ENCODE measurements around the gene PPIH.
"Not testable (repeated sequence)": the region's sequence is repeated elsewhere in the genome, so short reads cannot be mapped to it uniquely, and the experiment has no call there.

Gene PPIH

DNA sequence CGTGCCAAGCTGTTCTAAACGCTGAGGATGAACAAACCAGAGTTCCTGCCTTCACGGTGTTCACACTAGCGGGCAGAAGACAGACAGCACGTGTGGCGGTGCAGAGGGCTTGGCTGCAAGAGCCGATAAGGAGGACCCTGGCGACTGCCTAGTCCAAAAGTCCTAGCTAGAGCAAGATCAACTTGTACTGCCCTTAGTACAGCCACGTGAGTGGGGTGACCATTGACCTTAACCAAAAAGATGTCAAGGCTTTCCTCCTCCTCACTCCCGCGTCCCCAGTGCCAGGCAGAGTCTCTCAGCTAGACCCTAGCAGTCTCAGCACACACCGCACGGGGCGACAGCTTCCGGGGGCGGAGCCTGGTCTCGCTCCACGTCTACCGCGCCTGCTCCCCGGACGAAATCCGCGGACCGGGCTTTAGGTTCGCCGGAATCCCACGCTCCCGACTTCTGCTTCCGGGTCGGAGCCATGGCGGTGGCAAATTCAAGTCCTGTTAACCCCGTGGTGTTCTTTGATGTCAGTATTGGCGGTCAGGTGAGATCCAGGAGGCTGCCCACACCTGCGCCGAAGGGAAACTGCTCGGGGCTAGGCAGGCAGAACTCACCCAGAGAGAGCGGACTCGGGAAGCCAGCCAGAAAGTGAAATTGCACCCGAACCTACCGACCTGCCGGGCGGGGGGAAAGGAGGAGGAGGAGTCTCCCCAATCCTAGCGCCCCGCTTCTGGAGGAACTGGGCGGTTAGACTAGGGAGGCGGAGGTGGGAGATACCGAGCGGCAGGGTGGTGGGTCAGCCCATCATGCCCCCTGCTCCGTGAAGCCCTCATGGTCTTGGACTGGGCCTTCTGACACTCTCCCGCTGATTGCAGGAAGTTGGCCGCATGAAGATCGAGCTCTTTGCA lies at the start of gene PPIH:
Gene PPIH, plus strand, starts transcription at position 443 of the 896 bp plus-strand sequence. Its CDS starts 24 bp downstream, at position 467.
- peak; percentile 89 to 96 for DNase-seq

DNA sequence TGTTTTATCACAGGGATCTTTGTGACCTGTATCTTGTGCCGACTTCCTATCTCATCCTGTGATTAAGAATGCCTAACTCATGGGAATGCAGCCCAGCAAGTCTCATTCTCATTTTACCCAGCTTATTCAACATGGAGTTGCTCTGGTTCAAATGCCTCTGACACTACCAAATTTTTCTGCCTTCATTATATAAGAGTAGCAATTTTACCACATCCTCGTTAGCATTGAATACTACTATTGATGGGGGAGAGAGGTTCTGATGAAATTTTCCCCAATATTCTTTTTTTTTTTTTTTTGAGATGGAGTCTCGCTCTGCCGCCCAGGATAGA lies 44.5 kb upstream of the PPIH start:
- DNase-seq = no peak

DNA sequence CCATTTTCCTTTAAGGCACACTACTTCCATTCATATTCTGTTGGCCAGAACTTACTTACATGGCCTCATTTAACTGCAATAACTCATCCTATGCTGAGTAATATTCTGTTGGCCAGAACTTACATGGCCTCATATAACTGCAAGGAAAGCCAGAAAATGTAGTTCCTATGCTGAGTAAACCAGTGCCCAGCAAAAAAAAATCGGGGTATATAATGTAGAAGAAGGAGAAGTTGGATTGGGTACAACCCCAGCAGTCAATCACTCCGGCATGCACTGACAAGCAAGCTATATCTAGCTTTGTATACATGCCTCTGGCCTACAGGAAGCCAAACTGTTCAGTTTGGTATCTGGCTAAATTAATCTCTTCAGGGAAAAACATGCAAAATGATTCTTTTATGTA lies 39.4 kb upstream of the PPIH start:
- no peak for DNase-seq

DNA sequence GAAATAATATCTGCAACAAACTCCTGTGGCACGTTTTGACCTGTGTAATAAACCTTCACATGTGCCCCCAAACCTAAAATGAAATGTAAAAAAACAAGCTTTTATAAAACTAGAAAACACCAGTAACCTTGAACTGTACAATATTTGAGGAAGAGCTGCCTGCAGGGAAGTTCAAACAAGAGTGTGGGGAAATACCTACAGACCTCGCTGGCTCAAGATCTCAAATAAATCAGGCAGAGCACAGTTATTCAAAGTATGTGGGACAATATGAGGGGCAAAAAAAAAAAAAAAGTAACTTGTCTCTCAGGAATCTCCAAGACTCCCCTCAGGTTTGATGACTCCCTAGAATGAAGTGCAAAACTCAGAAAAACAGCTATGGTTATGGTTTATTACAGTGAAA lies 37.9 kb upstream of the PPIH start:
- no peak for DNase-seq

DNA sequence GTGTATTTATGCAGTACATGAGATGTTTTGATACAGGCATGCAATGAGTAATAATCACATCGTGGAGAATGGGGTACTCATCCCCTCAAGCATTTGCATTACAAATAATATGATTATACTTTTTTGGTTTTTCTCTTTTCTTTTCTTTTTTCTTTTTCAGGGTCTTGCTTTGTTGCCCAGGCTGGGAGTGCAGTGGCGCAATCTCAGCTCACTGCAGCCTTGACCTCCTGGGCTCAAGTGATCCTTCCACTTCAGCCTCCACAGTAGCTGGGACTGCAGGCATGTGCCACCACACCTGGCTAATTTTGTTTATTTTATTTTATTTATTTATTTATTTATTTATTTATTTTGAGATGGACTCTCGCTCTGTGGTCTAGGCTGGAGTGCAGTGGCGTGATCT lies 37.0 kb upstream of the PPIH start:
- DNase-seq = not testable (repeated sequence)

DNA sequence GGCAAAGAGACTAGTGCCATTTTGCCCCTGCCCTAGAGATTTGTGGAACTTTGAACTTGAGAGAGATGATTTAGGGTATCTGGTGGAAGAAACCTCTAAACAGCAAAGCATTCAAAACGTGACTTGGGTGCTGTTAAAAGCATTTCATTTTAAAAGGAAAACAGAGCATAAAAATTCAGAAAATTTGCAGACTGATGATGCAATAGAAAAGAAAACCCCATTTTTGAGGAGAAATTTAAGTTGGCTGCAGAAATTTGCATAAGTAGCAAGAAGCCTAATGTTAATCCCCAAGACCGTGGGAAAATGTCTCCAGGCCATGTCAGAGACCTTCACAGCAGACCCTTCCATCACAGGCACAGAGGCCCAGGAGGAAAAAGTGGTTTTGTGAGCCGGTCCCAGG lies 31.0 kb upstream of the PPIH start:
- DNase-seq = not testable (repeated sequence)

DNA sequence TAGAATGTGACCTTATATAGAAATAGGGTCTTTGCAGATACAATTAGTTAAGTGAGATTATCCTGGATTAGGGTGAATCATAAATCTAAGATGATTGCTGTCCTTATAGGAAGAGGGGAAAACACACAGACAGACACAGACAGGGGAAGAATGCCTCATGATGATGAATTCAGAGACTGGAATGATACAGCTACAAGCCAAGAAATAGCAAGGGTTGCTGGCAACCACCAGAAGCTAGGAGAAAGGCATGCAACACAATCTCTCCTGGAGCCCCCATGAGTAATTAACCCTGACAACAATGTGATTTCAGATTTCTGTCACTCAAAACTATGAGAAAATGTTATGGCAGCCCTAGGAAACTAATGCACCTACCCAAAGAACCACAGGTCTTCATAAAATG lies 19.1 kb upstream of the PPIH start:
- DNase-seq = no peak

DNA sequence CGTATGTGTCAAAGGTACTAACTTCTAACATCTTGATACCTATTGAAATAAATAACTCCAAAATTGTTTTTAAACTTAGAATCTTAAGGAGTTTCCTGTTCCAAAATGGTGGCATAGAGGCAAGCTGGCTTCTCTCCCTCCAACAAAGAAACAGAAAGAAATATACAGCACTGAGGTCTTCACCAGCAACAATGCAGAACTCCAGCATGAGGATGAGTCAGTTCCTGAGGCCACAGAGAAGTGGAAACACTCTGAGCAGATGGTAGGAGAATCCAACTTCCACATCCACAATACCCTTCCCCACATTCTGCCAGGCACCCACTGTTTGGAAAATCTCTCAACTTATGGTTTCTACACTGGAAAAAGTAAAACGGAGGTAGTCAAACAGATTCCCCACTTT lies 12.2 kb upstream of the PPIH start:
- no peak for DNase-seq

DNA sequence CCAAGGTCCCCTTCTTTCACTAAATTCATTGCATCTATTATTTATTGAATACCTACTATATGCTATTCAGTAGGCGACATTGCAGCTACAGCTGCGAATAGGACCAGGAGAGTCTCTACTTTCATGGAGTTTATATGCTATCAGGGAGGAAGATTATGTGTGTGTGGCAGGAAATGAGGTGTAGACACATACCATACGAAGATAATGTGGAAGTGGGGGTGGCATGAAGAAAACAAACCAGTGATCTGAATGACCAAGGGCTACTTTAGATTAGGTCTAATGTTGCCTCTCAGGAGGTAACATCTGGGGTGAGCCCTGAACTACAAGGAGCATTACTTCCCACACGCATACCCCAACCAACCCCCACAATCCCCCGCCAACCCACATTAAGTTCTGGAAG lies 1.0 kb upstream of the PPIH start:
- DNase-seq = peak in 1 of 2 experiments; percentile 19

DNA sequence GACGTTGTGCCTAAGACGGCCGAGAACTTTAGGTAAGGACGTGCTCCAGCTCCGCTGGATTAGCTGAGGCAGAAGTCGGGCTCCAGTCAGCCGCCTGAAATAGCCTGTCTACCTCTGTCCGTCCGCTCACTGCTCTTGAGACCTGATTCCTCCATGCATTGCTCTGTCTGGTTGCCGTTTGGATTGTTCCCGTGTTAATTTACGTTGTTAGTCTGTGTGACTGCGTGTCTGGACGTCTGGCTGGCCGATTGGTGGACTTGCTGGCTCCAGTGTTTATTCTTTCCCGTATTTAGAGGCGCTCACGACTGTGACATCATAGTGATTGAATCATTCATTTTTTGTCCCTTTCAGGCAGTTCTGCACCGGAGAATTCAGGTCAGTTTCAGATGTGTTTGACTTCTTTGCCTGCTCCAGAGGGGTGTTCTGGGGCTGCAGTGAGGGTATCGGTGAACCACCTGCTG lies 684 bp downstream of the PPIH start:
- DNase-seq = no peak

DNA sequence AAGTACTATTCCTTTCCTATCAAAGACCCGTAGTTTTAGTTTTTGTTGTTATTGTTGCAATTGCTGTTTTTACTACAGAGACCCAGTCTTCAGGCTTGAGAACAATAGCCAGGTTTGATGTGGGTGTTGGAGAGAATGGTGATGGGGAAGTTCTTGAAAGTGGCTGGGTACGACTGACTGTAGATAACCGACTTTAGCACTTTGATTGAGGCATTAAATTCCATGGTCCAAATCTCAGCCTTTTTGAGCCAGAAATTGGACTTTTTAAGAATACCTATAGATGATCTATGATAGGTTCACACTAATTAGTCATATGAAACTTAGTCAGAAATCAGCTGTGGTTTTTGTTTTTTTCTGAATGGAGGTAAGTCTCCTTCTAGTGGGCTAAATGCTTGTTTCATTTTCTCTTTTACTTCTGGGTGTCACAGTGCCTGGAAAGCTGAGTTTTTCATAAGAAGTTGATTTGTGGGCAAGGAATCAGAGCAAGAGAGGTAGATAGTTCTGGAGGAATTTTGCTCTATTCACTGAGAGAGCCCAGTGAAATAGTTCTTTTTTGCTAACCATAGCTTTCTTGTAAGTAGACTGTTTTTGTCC lies 2.8 kb downstream of the PPIH start:
- no peak for DNase-seq

DNA sequence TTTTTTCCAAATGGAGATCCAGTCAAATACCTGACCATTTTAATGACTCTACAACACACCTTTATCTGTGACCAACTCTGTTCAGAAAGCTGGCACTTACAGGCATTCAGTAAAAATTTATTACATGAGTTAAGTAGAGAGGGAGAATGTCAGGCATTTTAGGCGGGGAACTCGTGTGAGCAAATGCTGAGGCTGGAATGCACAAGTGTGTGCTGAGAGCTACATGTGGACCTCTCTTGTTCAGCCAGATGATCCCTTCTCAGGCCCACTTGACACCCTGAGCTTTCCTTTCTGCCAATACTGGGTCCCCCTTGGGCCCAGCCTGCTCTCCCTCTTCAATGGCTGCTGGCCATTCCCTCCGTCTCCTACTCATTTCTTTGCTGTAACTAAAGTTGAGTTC lies 11.7 kb downstream of the PPIH start:
- no peak for DNase-seq

DNA sequence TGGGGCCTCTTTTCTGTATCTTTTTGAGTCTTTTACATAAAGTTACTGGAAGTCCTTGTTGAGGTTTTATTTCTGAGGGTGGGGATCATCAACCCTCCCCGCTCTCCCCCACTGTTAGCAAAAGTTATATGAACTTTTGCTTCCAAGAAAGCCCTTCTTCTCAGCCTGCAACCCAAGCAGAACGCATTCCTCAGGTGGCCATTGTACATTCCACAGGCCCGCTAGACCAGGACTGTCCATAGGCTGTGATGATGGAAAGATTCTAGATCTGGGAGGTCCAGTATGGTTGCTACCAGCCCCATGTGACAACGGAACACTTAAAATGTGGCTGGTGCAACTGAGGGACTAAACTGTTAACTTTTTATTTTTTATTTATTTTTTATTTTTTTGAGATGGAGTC lies 12.2 kb downstream of the PPIH start:
- DNase-seq = no peak

DNA sequence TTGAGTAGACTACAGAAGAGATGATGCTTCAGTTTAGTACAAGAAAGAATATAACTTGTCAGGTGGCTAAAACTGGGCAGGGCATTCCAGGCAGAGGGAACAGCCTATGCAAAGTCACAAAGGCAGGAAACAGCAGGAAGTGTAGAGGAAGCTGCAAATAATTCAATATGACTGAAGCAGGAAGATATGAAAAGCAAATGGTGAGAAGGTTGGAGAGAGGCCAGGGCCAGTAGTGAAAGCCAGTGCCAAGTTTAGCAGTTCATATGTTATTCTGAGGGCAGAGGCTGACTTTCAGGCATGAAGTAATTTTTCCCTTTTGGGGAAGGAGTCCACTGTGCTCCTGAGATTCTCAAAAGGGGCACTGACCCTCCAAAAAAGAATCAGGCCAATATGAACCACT lies 16.0 kb downstream of the PPIH start:
- no peak for DNase-seq

DNA sequence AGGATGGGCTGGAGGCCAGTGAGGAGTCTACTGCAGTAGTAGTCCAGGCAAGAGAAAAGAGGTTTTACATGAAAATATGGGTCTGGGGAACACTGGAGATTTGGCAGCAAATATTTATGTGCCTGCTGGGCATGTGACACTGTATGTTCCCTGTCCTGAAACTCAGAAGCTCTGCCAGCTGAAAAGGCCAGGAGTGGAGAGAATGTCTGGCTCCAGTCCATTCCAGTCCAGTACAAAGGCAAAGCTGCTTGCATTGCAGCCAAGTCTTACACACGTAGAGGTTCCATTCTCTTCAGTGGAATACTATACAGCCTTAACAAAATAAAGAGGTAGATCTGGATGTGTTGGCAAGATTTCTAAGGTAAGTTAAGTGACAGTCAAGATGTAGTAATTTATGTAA lies 16.5 kb downstream of the PPIH start:
- no peak for DNase-seq

DNA sequence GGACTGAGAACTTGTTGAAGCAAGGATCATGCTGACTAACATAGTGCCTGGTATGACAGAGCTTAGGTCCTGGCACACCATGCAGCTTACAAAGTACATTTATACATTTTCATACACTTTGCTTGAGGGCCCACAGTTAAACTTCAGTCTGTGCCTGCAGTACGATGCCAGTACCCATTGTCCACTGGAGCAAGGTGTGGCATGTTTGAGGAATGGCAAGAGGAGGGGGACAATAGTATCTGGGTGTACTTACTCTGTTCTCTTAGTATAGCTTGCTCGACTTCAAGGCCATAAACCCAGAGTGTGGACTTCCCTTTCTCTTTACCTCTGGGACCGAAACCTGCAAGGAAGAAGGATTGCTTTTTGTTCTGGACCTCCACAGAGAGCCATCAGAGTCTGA lies 17.2 kb downstream of the PPIH start:
- DNase-seq = no peak

DNA sequence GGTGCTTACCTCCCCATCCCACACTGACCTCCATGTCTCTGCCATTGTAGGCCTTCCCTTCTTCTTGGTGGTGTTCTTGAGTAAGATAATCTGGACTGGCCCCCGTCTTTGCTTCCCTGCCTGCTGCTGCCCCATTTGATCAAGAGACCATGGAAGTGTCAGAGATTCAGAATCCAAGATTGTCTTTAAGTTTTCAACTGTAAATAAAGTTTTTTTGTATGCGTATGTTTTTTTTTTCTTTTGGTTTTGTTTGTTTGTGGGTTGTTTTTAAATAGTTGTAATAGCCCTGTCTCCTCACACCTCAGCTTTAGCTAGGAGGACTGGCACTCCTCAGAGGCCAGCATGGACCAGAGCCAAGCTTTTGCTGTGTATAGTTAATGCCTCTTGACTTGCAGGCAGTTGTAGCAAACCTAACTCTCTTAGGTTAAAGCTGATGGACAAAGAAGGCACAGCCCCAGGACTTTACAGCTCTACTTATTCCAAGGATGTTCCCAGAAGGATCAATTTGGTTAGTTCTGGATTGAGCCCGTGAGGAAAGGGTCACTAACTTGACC lies 18.4 kb downstream of the PPIH start:
- DNase-seq = no peak

DNA sequence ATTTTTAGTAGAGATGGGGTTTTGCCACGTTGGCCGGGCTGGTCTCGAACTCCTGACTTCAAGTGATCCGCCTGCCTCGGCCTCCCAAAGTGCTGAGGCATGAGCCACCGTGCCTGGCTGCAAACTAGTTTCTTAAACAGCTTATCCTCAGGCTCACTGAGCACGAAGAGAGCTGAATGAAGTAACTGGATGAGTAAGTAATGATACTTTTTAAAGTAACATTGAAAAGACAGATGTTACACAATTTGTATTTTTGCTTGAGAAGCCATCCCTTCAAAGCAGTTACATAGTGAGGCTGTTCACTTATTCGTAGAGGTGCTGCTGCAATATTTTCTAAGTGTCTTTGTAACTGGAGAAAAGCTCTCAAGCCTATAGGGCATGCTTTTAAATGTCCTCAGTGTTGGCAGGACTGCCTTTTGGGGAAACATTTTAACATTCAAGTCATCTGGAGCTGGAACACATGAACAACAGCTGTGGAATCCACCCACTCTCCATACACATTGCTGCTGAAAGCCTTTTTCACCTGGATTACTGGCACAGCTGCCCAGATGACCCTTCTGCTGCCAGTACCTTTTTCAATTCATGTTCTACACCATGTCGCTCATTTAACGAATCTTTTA lies 21.3 kb downstream of the PPIH start:
- no peak for DNase-seq

DNA sequence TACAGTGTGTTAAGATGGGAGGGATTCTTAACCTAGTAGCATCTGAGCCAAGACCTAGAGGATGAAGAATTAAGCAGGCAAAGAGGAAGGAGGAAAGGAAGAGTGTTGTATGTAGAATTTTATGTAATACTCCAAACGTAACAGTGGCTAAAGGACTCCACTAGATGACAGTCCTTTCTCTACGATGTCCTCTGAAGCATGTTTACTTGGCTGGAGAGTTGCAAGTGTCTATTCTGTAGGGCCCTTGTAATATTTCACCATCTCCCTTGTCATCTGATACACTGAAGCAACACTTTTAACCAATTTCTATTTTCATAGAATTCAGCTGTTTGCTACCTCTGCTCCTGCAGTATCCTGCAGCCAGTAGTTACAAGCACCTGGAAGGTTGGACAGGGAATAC lies 21.8 kb downstream of the PPIH start:
- no peak for DNase-seq

DNA sequence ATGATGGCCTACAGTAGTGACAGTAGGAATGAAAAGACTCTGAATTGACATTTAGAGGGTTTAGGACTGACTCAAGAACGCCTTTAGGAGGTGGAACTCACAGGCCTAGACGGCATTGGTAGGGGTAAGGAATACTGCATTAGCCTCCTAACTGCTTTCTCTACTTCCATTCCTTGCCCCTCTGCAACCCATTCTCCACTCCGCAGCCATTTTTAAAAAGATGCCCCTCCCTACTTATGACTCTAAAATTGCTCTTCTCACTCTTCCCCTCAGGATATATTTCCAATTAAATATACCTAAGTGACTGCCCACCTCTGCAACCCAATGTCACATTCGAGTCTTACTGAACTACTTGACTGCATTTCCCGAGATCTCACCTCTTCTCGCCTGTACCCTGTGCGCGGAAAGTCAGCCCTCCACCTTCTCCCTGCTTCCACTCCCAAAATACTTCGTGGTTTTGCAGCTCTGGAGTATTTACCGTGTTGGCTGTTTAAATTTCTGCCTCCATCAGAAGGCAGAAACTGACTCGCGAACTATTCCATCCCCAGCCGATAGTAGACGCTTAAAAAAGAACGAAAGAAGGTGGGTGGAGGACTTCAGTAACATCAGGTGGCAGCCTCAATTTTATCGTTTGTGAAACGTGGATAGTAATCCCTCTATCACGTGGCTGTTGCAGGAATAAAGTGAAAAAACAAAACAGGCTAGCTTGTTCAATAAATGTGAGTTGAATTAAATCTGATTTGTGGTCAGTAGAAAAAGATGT lies 22.9 kb downstream of the PPIH start:
- no peak for DNase-seq

DNA sequence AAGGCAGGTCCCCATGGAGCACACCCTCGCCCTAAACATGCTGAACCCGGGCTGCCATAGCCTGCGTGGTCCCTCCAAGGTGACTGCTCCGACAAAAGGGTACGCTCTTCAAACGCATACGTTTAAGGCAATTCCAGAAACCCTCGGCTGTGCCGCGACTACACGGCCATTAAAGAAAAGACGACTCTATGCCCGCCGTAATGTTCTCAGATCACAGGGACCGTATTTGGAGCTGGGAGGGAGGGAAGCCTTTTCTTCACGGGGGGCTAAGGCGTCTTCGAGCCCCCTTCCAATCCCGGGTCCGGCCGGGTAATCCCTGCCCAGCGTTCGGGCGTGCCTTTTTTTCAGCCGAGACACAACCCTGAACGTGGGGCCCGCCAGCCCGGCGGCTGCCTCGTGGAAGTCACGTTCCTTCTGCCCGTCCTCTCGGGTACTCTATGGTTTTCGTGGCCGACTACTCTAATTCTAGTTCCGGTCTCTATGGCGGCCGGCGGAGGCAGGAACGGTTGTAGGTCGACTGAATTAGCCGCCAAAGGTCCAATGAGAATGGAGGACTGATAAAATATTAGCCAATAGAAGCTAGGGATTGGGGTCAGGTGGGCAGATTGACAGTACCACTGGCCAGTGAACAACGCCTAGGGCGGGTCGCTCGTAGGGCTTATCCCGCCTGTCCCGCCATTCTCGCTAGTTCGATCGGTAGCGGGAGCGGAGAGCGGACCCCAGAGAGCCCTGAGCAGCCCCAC lies 23.7 kb downstream of the PPIH start, which contains the start of gene YBX1:
Gene YBX1, plus strand, starts transcription at position 678 of the 743 bp plus-strand sequence. CDS start 148 bp downstream, outside the sequence.
- DNase-seq = peak; percentile 97

DNA sequence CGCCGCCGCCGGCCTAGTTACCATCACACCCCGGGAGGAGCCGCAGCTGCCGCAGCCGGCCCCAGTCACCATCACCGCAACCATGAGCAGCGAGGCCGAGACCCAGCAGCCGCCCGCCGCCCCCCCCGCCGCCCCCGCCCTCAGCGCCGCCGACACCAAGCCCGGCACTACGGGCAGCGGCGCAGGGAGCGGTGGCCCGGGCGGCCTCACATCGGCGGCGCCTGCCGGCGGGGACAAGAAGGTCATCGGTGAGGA lies 24.2 kb downstream of the PPIH start:
- DNase-seq = not testable (repeated sequence)
